Neural progenitor cell (in vitro differentiated cells): ENCODE results near the gene GNPAT.

ENCODE experiments used
- CTCF ChIP-seq: fragments of 200-600 bp; sonication (generic); IDR thresholded peaks from 2 replicates; pipeline ENCODE4 v1.5.1; 2017; ENCODE audit warnings: antibody characterized with exemption, mild to moderate bottlenecking
- EZH2phosphoT487 ChIP-seq: fragments of 200-600 bp; sonication (generic); IDR thresholded peaks from 2 replicates; pipeline ENCODE4 v1.6.1; 2017; ENCODE audit warnings: antibody characterized with exemption

- TF ChIP-seq CTCF (no peak), EZH2phosphoT487 (no peak)
Measured at GRCh38 chr1:231238298-231238697, 2.7 kb upstream of the GNPAT start.
